Measurements from ENCODE around the gene SLC8A3.

SLC8A3 gene

DNA sequence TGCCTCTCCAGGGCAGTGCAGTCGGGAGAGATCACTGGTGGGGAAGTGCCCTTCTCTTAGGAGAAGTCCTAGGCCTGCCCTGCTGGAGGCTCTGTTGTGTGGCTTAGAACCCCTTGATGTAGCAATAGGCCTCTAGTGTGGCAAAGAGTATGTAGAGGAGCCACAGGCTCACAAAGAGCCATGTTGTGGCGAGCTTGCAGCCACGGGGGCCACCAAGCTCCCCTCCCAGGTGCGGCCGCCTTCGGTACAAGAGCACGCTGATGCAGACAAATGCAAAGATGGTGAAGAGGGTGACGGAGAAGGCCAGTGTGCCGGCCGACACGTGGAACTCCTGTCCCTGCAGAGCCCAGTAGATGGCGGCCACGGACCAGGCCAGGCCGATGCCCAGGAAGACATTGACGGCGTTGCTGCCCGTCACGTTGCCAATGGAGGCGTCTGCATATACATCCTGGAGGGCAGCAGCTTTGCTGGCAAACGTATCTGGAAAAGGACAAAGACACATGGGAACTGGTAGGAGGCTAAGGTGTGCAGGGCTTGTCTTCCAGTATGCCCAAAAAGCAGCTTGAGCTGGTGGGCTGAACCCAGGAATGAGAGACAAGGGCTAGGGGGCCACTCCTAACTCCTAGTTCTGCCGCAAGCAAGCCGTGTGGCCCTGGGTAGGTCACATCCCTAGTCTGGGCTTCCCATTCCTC is 142.8 kb downstream of the SLC8A3 start:
- no peak for DNase-seq (ENCODE audit: low read depth)
- TF ChIP-seq, protein P1, sequence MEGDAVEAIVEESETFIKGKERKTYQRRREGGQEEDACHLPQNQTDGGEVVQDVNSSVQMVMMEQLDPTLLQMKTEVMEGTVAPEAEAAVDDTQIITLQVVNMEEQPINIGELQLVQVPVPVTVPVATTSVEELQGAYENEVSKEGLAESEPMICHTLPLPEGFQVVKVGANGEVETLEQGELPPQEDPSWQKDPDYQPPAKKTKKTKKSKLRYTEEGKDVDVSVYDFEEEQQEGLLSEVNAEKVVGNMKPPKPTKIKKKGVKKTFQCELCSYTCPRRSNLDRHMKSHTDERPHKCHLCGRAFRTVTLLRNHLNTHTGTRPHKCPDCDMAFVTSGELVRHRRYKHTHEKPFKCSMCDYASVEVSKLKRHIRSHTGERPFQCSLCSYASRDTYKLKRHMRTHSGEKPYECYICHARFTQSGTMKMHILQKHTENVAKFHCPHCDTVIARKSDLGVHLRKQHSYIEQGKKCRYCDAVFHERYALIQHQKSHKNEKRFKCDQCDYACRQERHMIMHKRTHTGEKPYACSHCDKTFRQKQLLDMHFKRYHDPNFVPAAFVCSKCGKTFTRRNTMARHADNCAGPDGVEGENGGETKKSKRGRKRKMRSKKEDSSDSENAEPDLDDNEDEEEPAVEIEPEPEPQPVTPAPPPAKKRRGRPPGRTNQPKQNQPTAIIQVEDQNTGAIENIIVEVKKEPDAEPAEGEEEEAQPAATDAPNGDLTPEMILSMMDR (IDR thresholded peaks at IDR 0.05; ENCODE audit: control insufficient read depth, insufficient read depth, low read depth, low read length, missing control alignments): peak; percentile 79
- H3K4me3 ChIP-seq (ENCODE audit: control insufficient read depth, low read depth, low read length): no peak overlapping the region

DNA sequence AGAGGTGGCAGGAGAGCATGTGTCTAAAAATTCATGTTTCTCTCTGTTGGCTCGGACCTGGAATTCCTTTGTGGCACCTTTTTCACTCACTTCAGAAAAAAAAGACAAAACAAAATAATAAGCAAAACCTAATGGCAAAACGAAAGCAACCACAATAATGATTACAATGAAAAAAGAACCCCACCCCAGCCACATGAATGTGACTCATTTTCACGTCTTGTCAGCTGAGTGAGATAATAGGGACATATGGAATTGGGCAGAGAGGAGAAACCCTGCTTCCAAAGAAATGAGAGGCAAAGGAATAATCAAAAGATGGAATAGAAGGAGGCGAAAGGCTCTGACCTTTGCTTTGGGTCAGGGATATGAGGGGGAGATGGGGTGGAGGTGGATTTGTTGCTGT is 143.4 kb downstream of the SLC8A3 start:
- DNase-seq (ENCODE audit: low read depth): no peak
- TF ChIP-seq, protein P1 (IDR thresholded peaks at IDR 0.05; ENCODE audit: control insufficient read depth, insufficient read depth, low read depth, low read length, missing control alignments): no peak
- H3K4me3 ChIP-seq (ENCODE audit: control insufficient read depth, low read depth, low read length): no peak overlapping the region

DNA sequence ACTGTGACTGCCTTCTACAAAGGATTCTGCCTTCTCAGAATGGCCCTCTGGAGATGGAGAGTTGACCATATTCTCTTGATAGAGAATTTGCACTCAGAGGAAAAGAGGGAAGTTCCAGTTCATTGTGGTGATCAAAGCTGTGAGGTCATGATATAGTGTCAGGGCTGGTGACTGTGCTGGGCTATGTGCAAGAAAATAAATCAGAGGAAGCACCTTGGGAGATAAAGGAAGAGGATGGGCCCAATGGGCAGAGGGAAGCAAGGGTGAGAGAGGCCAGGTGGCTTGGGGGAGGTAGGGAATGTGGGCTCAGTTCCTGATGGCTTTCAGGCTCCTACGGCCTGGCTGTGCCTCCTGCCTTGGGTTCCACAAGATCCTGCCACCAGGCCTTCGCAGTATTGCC is 145.8 kb downstream of the SLC8A3 start:
- no peak for DNase-seq (ENCODE audit: low read depth)
- TF ChIP-seq, protein P1 (IDR thresholded peaks at IDR 0.05; ENCODE audit: control insufficient read depth, insufficient read depth, low read depth, low read length, missing control alignments): no peak
- no peak overlapping the region for H3K4me3 ChIP-seq (ENCODE audit: control insufficient read depth, low read depth, low read length)

DNA sequence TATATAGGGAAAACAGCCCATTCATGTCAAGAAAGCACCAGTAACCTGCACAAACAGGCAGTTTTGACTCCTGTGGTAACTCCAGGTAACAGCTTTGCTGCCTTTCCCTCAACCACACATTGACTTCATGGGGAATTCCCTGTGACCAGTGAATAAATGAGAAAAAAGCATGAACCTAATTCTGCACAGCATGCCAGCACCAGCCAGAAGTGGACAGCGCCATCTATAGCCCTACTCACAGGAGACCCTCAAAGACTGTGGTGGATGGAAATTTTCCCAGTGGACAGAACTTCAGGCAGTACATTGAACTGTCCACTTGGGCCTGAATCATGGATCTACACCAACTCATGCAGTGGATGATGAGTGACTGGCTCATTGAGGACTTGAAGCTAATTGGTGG is 152.1 kb downstream of the SLC8A3 start:
- TF ChIP-seq, protein P1 (IDR thresholded peaks at IDR 0.05; ENCODE audit: control insufficient read depth, insufficient read depth, low read depth, low read length, missing control alignments): no peak
- H3K4me3 ChIP-seq (ENCODE audit: control insufficient read depth, low read depth, low read length): no peak overlapping the region
- DNase-seq (ENCODE audit: low read depth): no peak

DNA sequence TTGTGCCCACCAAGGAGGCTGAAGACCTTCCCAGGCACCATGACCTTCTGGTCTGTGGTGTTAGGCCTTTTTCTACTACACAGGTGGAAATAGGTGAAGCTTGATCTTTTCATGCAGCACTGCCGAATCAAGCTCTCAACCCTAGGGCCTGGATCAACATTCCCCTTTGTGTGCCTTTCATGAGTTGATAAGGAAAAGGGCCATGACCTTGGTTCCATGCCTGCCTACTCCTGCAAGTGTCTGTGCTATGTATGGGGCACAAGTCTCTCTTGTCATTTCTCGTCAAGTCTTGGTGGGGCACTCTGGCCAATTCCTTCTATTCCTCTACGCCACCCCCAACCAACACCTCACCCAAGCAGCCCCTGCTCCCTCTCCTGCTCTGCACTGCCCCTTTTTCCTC is 154.5 kb downstream of the SLC8A3 start:
- H3K4me3 ChIP-seq (ENCODE audit: control insufficient read depth, low read depth, low read length): no peak overlapping the region
- TF ChIP-seq, protein P1 (IDR thresholded peaks at IDR 0.05; ENCODE audit: control insufficient read depth, insufficient read depth, low read depth, low read length, missing control alignments): no peak
- no peak for DNase-seq (ENCODE audit: low read depth)

DNA sequence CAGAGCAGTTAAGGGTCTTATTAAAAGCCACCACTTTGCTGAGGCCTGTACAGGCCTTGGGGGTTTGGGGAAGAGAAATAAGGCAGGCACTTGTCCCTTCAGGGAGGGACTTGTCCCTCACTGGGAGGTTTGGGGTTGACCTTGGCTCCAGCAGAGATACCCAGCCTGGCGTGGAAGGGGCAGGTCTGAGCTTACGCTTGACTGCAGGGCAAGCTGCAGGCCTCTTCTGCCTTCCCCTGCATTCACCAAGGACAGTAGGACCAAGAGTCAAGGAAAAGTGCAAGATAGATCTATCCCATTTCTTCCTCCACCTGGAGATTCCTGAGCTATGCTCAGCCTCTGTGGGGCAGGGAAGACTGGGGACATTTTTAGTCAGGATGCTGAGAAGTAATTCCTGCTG is 155.2 kb downstream of the SLC8A3 start:
- TF ChIP-seq, protein P1 (IDR thresholded peaks at IDR 0.05; ENCODE audit: control insufficient read depth, insufficient read depth, low read depth, low read length, missing control alignments): no peak
- H3K4me3 ChIP-seq (ENCODE audit: control insufficient read depth, low read depth, low read length): no peak overlapping the region
- no peak for DNase-seq (ENCODE audit: low read depth)
